Liver (tissue), 9 donors: Measurements from ENCODE around the gene NEURL3. TPM values are rescaled to one million over a fixed set of nuclear protein-coding genes. Genes with fewer than 3 reads are reported as not detected.

Experiments used
- DNase-seq: peaks from one replicate; pipeline ENCODE4 v3.0.0-alpha.2; 2017; ENCODE audit warnings: low spot score
- H3K27ac ChIP-seq, 2 donors: one replicate each; pipeline ENCODE4 v1.7.0; 2013; ENCODE audit warnings: inconsistent platforms in 2 of 2, low read length in 2 of 2, control low read depth in 1 of 2, low read depth in 1 of 2, mild to moderate bottlenecking in 1 of 2
- H3K27me3 ChIP-seq, 4 donors: one replicate each; pipeline versions ENCODE4 v1.6.1 to v1.7.0; 2013; ENCODE audit warnings: low read length in 3 of 4, inconsistent platforms in 1 of 4, mild to moderate bottlenecking in 1 of 4, moderate library complexity in 1 of 4; ENCODE audit not compliant: control insufficient read depth in 4 of 4, insufficient read depth in 4 of 4
- H3K36me3 ChIP-seq, 4 donors: one replicate each; pipeline versions ENCODE4 v1.6.1 to v1.7.0; 2013; ENCODE audit warnings: low read length in 3 of 4, mild to moderate bottlenecking in 3 of 4, low read depth in 1 of 4, moderate library complexity in 1 of 4; ENCODE audit not compliant: control insufficient read depth in 4 of 4, insufficient read depth in 3 of 4
- H3K4me1 ChIP-seq, 4 donors: one replicate each; pipeline versions ENCODE4 v1.6.1 to v1.7.0; 2013; ENCODE audit warnings: low read length in 3 of 4, mild to moderate bottlenecking in 3 of 4, moderate library complexity in 1 of 4; ENCODE audit not compliant: control insufficient read depth in 4 of 4, insufficient read depth in 4 of 4
- H3K4me3 ChIP-seq, 3 donors: one replicate each; pipeline versions ENCODE4 v1.6.1 to v1.7.0; 2013; ENCODE audit warnings: low read length in 3 of 3, control low read depth in 1 of 3, low read depth in 1 of 3, mild to moderate bottlenecking in 1 of 3
- H3K9ac ChIP-seq, 2 donors: one replicate each; pipeline ENCODE4 v1.7.0; 2013; ENCODE audit warnings: low read length in 2 of 2, mild to moderate bottlenecking in 2 of 2, moderate library complexity in 2 of 2, control low read depth in 1 of 2, low read depth in 1 of 2
- H3K9me3 ChIP-seq, 4 donors: one replicate each; pipeline versions ENCODE4 v1.6.1 to v1.7.0; 2013; ENCODE audit warnings: low read length in 3 of 4; ENCODE audit not compliant: control insufficient read depth in 4 of 4
- EGR1 ChIP-seq, 2 donors: IDR thresholded peaks; 2 replicates each; pipeline ENCODE4 v1.6.1; 2016 to 2018; ENCODE audit warnings: antibody characterized with exemption in 2 of 2, low read depth in 2 of 2
- FOXA1 ChIP-seq: IDR thresholded peaks from 2 replicates; pipeline ENCODE4 v1.6.1; 2016; ENCODE audit warnings: antibody characterized with exemption
- FOXA2 ChIP-seq: IDR thresholded peaks from 2 replicates; pipeline ENCODE4 v1.6.1; 2016; ENCODE audit warnings: antibody characterized with exemption
- GABPA ChIP-seq, 2 donors: IDR thresholded peaks in 1 of 2; conservative IDR thresholded peaks in 1 of 2; 2 replicates each; pipeline ENCODE4 v1.6.1; 2016; ENCODE audit warnings: antibody characterized with exemption in 2 of 2, mild to moderate bottlenecking in 1 of 2, moderate library complexity in 1 of 2
- HNF4A ChIP-seq, 2 donors: conservative IDR thresholded peaks; 2 replicates each; pipeline ENCODE4 v1.6.1; 2016; ENCODE audit warnings: antibody characterized with exemption in 2 of 2, mild to moderate bottlenecking in 2 of 2
- HNF4G ChIP-seq: IDR thresholded peaks from 2 replicates; pipeline ENCODE4 v1.6.1; 2016; ENCODE audit warnings: antibody characterized with exemption
- JUND ChIP-seq, 2 donors: IDR thresholded peaks; 2 replicates each; pipeline ENCODE4 v1.6.1; 2016; ENCODE audit warnings: antibody characterized with exemption in 2 of 2
- NR2F2 ChIP-seq: IDR thresholded peaks from 2 replicates; pipeline ENCODE4 v1.6.1; 2016; ENCODE audit warnings: antibody characterized with exemption
- RAD21 ChIP-seq, 2 donors: IDR thresholded peaks; 2 replicates each; pipeline ENCODE4 v1.6.1; 2016; ENCODE audit warnings: antibody characterized with exemption in 2 of 2, mild to moderate bottlenecking in 2 of 2
- RXRA ChIP-seq, 2 donors: IDR thresholded peaks; 2 replicates each; pipeline ENCODE4 v1.6.1; 2017 to 2018; ENCODE audit warnings: antibody characterized with exemption in 2 of 2, mild to moderate bottlenecking in 1 of 2
- SP1 ChIP-seq: IDR thresholded peaks from 2 replicates; pipeline ENCODE4 v1.6.1; 2018; ENCODE audit warnings: antibody characterized with exemption, mild to moderate bottlenecking
- TAF1 ChIP-seq: conservative IDR thresholded peaks from 2 replicates; pipeline ENCODE4 v1.6.1; 2016; ENCODE audit warnings: antibody characterized with exemption, mild to moderate bottlenecking
- YY1 ChIP-seq: IDR thresholded peaks from 2 replicates; pipeline ENCODE4 v1.6.1; 2016; ENCODE audit warnings: antibody characterized with exemption, mild to moderate bottlenecking
- WGBS: extraction: QIAGEN DNeasy Blood & Tissue Kit; methylation state at CpG from one replicate; pipeline ENCODE4 v1.1.7; 2013; 5-methylcytosine and 5-hydroxymethylcytosine counted together
- polyA plus RNA-seq, 2 donors: library from polyadenylated mRNA; stranded (reverse) in 1 of 2; unstranded in 1 of 2; fragments of 200-250 nt in 1 of 2; fragments of >200 nt in 1 of 2; fragmentation: Nextera tagmentation in 1 of 2; extraction: Ambion mirVana in 1 of 2; gene quantifications; one replicate each; pipeline versions ENCODE4 v1.2.1 to v1.2.3, GENCODE V29; 2013 to 2015
- total RNA-seq, 2 donors: library from RNA; depleted of rRNA; stranded (reverse); fragments of >200 nt; gene quantifications; one replicate each; pipeline ENCODE4 v1.2.3, GENCODE V29; 2014
- TF ChIP-seq, protein P1 (sequence below): IDR thresholded peaks from 2 replicates; pipeline ENCODE4 v1.6.1; 2016; ENCODE audit warnings: antibody characterized with exemption
- TF ChIP-seq, protein P2 (sequence below): IDR thresholded peaks from 2 replicates; pipeline ENCODE4 v1.6.1; 2016; ENCODE audit warnings: antibody characterized with exemption
- TF ChIP-seq, protein P3 (sequence below): IDR thresholded peaks from 2 replicates; pipeline ENCODE4 v1.6.1; 2016; ENCODE audit warnings: antibody characterized with exemption, mild to moderate bottlenecking
- TF ChIP-seq, protein P4 (sequence below): IDR thresholded peaks from 2 replicates; pipeline ENCODE4 v1.6.1; 2016; ENCODE audit warnings: antibody characterized with exemption
- TF ChIP-seq, protein P5 (sequence below): fragments of 150-350 bp; IDR thresholded peaks from 2 replicates; pipeline ENCODE4 v1.5.1; 2017; ENCODE audit warnings: improper control_type of control experiment, low read depth, low read length; ENCODE audit not compliant: missing input control
- donor health status: healthy.
- donor health status: healthy.
- donor health status: healthy.
- donor health status: healthy.
- donor health status: healthy.

The NEURL3 gene
- total and polyA plus RNA-seq, 4 donors, result 0.61 to 3.4 (median 1.4) TPM

DNA sequence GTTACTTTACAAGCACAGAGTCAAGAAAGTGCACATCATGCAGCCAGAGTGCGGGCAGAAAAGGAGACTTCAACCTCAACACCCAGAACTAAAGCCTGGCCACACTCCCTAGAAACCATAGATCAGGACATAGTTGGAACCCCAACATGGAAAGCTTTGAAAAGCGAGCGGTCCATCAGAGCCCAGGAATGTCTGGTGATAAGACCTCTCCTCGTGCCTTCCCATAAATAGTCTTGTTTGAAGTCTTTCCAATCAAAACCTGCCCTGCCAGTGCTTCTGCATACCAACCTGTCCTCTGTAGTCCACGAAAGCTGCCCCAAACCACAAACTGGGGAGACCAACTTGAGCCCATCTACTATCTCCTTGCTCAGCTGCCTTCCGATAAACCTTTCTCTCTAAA lies 55.5 kb downstream of the NEURL3 start:
- Histone ChIP-seq H3K4me1 (no peaks in the 10 kb centered on the region), H3K4me3 (no peak overlapping the region), H3K9me3 (no peaks in the 10 kb centered on the region), H3K36me3 (no peaks in the 10 kb centered on the region), H3K27ac (no peak overlapping the region), H3K9ac (no peak overlapping the region), H3K27me3 (peaks cover 0 to 1% (median 0%) of the 10 kb centered on the region in 4 donors)
- no peak for DNase-seq
- TF ChIP-seq GABPA (IDR thresholded peaks at IDR 0.05 in 1 of 2, conservative IDR thresholded peaks at IDR 0.05 in 1 of 2) (no peak), HNF4G (no peak), FOXA1 (no peak), HNF4A (conservative IDR thresholded peaks at IDR 0.05) (no peak), TAF1 (no peak), YY1 (no peak), JUND (IDR thresholded peaks at IDR 0.05) (no peak), FOXA2 (no peak), EGR1 (IDR thresholded peaks at IDR 0.05; ENCODE audit: low read depth in 2 of 2) (no peak), NR2F2 (no peak)
- TF ChIP-seq, protein P1, sequence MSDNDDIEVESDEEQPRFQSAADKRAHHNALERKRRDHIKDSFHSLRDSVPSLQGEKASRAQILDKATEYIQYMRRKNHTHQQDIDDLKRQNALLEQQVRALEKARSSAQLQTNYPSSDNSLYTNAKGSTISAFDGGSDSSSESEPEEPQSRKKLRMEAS, result no peak
- TF ChIP-seq, protein P2, sequence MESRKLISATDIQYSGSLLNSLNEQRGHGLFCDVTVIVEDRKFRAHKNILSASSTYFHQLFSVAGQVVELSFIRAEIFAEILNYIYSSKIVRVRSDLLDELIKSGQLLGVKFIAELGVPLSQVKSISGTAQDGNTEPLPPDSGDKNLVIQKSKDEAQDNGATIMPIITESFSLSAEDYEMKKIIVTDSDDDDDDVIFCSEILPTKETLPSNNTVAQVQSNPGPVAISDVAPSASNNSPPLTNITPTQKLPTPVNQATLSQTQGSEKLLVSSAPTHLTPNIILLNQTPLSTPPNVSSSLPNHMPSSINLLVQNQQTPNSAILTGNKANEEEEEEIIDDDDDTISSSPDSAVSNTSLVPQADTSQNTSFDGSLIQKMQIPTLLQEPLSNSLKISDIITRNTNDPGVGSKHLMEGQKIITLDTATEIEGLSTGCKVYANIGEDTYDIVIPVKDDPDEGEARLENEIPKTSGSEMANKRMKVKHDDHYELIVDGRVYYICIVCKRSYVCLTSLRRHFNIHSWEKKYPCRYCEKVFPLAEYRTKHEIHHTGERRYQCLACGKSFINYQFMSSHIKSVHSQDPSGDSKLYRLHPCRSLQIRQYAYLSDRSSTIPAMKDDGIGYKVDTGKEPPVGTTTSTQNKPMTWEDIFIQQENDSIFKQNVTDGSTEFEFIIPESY, result no peak
- TF ChIP-seq, protein P3, sequence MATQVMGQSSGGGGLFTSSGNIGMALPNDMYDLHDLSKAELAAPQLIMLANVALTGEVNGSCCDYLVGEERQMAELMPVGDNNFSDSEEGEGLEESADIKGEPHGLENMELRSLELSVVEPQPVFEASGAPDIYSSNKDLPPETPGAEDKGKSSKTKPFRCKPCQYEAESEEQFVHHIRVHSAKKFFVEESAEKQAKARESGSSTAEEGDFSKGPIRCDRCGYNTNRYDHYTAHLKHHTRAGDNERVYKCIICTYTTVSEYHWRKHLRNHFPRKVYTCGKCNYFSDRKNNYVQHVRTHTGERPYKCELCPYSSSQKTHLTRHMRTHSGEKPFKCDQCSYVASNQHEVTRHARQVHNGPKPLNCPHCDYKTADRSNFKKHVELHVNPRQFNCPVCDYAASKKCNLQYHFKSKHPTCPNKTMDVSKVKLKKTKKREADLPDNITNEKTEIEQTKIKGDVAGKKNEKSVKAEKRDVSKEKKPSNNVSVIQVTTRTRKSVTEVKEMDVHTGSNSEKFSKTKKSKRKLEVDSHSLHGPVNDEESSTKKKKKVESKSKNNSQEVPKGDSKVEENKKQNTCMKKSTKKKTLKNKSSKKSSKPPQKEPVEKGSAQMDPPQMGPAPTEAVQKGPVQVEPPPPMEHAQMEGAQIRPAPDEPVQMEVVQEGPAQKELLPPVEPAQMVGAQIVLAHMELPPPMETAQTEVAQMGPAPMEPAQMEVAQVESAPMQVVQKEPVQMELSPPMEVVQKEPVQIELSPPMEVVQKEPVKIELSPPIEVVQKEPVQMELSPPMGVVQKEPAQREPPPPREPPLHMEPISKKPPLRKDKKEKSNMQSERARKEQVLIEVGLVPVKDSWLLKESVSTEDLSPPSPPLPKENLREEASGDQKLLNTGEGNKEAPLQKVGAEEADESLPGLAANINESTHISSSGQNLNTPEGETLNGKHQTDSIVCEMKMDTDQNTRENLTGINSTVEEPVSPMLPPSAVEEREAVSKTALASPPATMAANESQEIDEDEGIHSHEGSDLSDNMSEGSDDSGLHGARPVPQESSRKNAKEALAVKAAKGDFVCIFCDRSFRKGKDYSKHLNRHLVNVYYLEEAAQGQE, result no peak
- WGBS, result 80% methylated on average over 6 of the region's 6 CpGs

DNA sequence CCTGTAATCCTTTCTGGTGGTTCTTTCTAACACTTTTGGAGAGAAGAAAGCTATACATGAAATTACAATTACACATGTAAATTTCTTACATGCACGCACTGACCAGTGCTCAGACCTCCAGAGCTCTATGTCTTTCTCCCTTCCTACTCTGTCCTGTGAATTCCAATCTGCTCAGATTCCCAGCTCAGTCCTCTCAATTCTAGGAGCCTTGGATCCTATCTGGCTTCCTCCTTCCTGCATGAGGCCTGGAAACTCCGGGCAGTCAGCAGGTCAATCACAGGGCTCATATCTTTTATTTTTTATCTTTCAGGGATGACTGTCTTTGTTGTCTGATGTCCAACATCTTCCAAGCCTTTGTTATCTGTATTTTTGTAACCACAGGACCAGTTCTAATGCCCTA lies 56.0 kb downstream of the NEURL3 start:
- TF ChIP-seq RXRA (IDR thresholded peaks at IDR 0.05) (no peak), SP1 (no peak), RAD21 (IDR thresholded peaks at IDR 0.05) (no peak), YY1 (no peak), JUND (IDR thresholded peaks at IDR 0.05) (no peak), FOXA2 (no peak), FOXA1 (no peak), EGR1 (IDR thresholded peaks at IDR 0.05; ENCODE audit: low read depth in 2 of 2) (no peak), NR2F2 (no peak), HNF4G (no peak), GABPA (IDR thresholded peaks at IDR 0.05 in 1 of 2, conservative IDR thresholded peaks at IDR 0.05 in 1 of 2) (no peak), TAF1 (no peak)
- TF ChIP-seq, protein P4, sequence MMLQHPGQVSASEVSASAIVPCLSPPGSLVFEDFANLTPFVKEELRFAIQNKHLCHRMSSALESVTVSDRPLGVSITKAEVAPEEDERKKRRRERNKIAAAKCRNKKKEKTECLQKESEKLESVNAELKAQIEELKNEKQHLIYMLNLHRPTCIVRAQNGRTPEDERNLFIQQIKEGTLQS, result no peak
- TF ChIP-seq, protein P5, sequence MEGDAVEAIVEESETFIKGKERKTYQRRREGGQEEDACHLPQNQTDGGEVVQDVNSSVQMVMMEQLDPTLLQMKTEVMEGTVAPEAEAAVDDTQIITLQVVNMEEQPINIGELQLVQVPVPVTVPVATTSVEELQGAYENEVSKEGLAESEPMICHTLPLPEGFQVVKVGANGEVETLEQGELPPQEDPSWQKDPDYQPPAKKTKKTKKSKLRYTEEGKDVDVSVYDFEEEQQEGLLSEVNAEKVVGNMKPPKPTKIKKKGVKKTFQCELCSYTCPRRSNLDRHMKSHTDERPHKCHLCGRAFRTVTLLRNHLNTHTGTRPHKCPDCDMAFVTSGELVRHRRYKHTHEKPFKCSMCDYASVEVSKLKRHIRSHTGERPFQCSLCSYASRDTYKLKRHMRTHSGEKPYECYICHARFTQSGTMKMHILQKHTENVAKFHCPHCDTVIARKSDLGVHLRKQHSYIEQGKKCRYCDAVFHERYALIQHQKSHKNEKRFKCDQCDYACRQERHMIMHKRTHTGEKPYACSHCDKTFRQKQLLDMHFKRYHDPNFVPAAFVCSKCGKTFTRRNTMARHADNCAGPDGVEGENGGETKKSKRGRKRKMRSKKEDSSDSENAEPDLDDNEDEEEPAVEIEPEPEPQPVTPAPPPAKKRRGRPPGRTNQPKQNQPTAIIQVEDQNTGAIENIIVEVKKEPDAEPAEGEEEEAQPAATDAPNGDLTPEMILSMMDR, result no peak
- TF ChIP-seq, protein P3, result no peak
- DNase-seq, result no peak
- Histone ChIP-seq H3K27me3 (no peaks in the 10 kb centered on the region), H3K4me3 (no peak overlapping the region), H3K27ac (no peak overlapping the region), H3K4me1 (no peaks in the 10 kb centered on the region), H3K9me3 (no peaks in the 10 kb centered on the region), H3K9ac (no peak overlapping the region), H3K36me3 (no peaks in the 10 kb centered on the region)
- 73% methylated on average over 2 of the region's 2 CpGs for WGBS
